Measurements from ENCODE around the gene GALNT18.

Gene GALNT18

GRCh38 chr11:11629368-11629767 is 7.6 kb upstream of the GALNT18 start:
- TF ChIP-seq NFIC (IDR thresholded peaks at IDR 0.05) = no peak
- no peak for TF ChIP-seq TAF1 (IDR thresholded peaks at IDR 0.05; ENCODE audit: low read depth)
- no peak for TF ChIP-seq TEAD4 (IDR thresholded peaks at IDR 0.05)
- no peak for TF ChIP-seq MAX (IDR thresholded peaks at IDR 0.05)
- no peak for TF ChIP-seq EGR1 (IDR thresholded peaks at IDR 0.05)
- TF ChIP-seq FOXM1 (IDR thresholded peaks at IDR 0.05; ENCODE audit: borderline replicate concordance, low read depth) = no peak

GRCh38 chr11:11628651-11629050 is 6.8 kb upstream of the GALNT18 start:
- TF ChIP-seq TAF1 (IDR thresholded peaks at IDR 0.05; ENCODE audit: low read depth) (no peak), CEBPB (IDR thresholded peaks at IDR 0.05) (no peak), REST (IDR thresholded peaks at IDR 0.05; ENCODE audit: low read depth) (no peak), CREB1 (IDR thresholded peaks at IDR 0.05; ENCODE audit: low read depth) (no peak)

- TF ChIP-seq NFIC (IDR thresholded peaks at IDR 0.05) = no peak
- TF ChIP-seq ZBTB7A (IDR thresholded peaks at IDR 0.05; ENCODE audit: low read depth) = no peak
- TF ChIP-seq RAD21 (IDR thresholded peaks at IDR 0.05; ENCODE audit: low read depth) = no peak
- TF ChIP-seq TAF1 (IDR thresholded peaks at IDR 0.05; ENCODE audit: low read depth) = no peak
- no peak for TF ChIP-seq EP300 (IDR thresholded peaks at IDR 0.05; ENCODE audit: borderline replicate concordance)
- no peak for TF ChIP-seq MAX (IDR thresholded peaks at IDR 0.05)
- no peak for TF ChIP-seq EGR1 (IDR thresholded peaks at IDR 0.05)
- TF ChIP-seq CREB1 (IDR thresholded peaks at IDR 0.05; ENCODE audit: low read depth) = no peak
- no peak for TF ChIP-seq USF1 (IDR thresholded peaks at IDR 0.05)
- no peak for TF ChIP-seq FOXM1 (IDR thresholded peaks at IDR 0.05; ENCODE audit: borderline replicate concordance, low read depth)
- no peak for TF ChIP-seq YY1 (IDR thresholded peaks at IDR 0.05; ENCODE audit: low read depth)
- no peak for TF ChIP-seq CEBPB (IDR thresholded peaks at IDR 0.05)
- TF ChIP-seq REST (IDR thresholded peaks at IDR 0.05; ENCODE audit: low read depth) = no peak
- TF ChIP-seq TCF12 (IDR thresholded peaks at IDR 0.05; ENCODE audit: low read depth) = no peak
- no peak for TF ChIP-seq TEAD4 (IDR thresholded peaks at IDR 0.05)
Measured at GRCh38 chr11:11626128-11626527, 4.3 kb upstream of the GALNT18 start.

- no peak for TF ChIP-seq NFIC (IDR thresholded peaks at IDR 0.05)
- TF ChIP-seq EP300 (IDR thresholded peaks at IDR 0.05; ENCODE audit: borderline replicate concordance) = no peak
- no peak for TF ChIP-seq TEAD4 (IDR thresholded peaks at IDR 0.05)
- TF ChIP-seq USF1 (IDR thresholded peaks at IDR 0.05) = no peak
- no peak for TF ChIP-seq TCF12 (IDR thresholded peaks at IDR 0.05; ENCODE audit: low read depth)
- no peak for TF ChIP-seq REST (IDR thresholded peaks at IDR 0.05; ENCODE audit: low read depth)
- no peak for TF ChIP-seq CEBPB (IDR thresholded peaks at IDR 0.05)
- TF ChIP-seq EGR1 (IDR thresholded peaks at IDR 0.05) = no peak
- no peak for TF ChIP-seq TAF1 (IDR thresholded peaks at IDR 0.05; ENCODE audit: low read depth)
- no peak for TF ChIP-seq ZBTB7A (IDR thresholded peaks at IDR 0.05; ENCODE audit: low read depth)
- TF ChIP-seq FOXM1 (IDR thresholded peaks at IDR 0.05; ENCODE audit: borderline replicate concordance, low read depth) = no peak
- no peak for TF ChIP-seq CREB1 (IDR thresholded peaks at IDR 0.05; ENCODE audit: low read depth)
- no peak for TF ChIP-seq YY1 (IDR thresholded peaks at IDR 0.05; ENCODE audit: low read depth)
- no peak for TF ChIP-seq RAD21 (IDR thresholded peaks at IDR 0.05; ENCODE audit: low read depth)
- no peak for TF ChIP-seq MAX (IDR thresholded peaks at IDR 0.05)
Measured at GRCh38 chr11:11624926-11625325, 3.1 kb upstream of the GALNT18 start.

- no peak for TF ChIP-seq EP300 (IDR thresholded peaks at IDR 0.05; ENCODE audit: borderline replicate concordance)
- no peak for TF ChIP-seq CREB1 (IDR thresholded peaks at IDR 0.05; ENCODE audit: low read depth)
- no peak for TF ChIP-seq USF1 (IDR thresholded peaks at IDR 0.05)
- TF ChIP-seq NFIC (IDR thresholded peaks at IDR 0.05) = no peak
- TF ChIP-seq TCF12 (IDR thresholded peaks at IDR 0.05; ENCODE audit: low read depth) = no peak
- no peak for TF ChIP-seq TEAD4 (IDR thresholded peaks at IDR 0.05)
- TF ChIP-seq RAD21 (IDR thresholded peaks at IDR 0.05; ENCODE audit: low read depth) = no peak
- TF ChIP-seq TAF1 (IDR thresholded peaks at IDR 0.05; ENCODE audit: low read depth) = no peak
- TF ChIP-seq REST (IDR thresholded peaks at IDR 0.05; ENCODE audit: low read depth) = no peak
- no peak for TF ChIP-seq EGR1 (IDR thresholded peaks at IDR 0.05)
Measured at GRCh38 chr11:11624204-11624603, 2.4 kb upstream of the GALNT18 start.

Measured in Ishikawa (cell line).